IPS-11a (cell line): ENCODE data around the gene ATP23.

ENCODE experiments used
- H3K4me3 ChIP-seq: one replicate; pipeline ENCODE4 v1.5.1; 2013; ENCODE audit warnings: low read depth, low read length, control low read depth

The ATP23 gene, protein sequence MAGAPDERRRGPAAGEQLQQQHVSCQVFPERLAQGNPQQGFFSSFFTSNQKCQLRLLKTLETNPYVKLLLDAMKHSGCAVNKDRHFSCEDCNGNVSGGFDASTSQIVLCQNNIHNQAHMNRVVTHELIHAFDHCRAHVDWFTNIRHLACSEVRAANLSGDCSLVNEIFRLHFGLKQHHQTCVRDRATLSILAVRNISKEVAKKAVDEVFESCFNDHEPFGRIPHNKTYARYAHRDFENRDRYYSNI

DNA sequence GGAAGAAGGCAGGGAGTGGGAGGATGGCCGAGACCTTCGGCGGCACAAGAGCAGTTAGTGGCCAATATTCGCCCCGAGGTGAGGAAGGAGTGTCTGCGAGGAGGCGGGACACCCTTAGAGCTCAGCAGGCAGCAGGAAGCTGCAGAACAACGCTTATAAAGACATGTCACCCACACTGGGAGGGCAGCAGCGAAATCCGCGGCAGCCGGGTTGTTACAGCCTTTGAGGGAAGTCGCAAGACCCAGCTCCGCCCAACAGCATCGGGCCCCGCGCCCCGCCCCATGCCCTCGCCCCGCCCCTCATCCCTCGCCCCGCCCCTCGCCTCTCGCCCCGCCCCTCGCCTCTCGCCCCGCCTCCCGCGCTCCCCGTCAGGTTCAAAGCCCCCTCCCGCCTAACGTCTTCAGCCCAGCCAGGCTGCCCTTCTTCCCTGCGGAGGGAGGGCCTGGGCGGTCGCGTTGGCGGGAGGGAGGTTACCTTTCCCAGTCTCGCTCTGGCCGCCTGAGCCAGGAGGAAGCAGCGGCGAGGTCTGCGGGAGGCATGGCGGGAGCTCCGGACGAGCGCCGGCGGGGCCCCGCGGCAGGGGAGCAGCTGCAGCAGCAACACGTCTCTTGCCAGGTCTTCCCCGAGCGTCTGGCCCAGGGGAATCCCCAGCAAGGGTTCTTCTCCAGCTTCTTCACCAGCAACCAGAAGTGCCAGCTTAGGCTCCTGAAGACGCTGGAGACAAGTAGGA is at the start of gene ATP23:
Gene ATP23 (plus strand): TSS at position 403 of the 730 bp plus-strand sequence. CDS start 135 bp downstream, at position 538.
- peak within 1 kb of the TSS; percentile 88 for H3K4me3 ChIP-seq

DNA sequence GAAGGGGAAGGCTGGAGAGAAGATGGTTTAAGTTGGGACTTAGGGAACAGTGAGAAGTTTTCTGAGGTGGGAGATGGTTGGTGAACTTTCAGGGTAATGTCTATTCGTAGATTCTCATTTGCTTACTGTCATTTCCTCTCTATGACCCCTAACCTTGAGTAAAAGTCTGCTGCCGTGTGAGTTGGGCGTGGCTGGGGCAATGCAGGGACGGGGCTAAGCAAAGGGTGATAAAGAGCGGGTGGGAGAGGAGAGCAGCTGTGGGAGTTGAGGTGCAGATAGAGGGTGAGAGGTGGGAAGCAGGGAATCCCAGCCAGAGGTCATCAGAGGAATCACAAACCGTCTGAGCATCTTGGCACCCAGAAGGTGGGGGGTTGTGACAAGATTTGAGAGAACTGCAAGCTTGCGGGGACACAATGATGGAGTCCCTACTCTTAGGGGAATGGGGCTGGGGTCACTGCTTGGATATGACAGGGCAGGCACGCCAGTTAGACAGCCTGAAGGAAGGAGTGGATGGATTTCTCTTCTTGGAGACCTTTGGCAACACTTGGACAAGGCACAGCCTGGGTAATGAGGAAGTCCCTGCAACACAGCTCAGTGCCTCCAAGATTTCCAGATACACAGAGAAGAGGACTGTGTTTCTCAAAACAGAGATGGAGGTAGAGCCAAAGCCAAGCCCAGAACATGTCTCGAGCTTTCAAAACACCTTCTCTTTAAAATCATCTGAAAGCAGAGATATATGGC is 49.0 kb upstream of the ATP23 start:
- H3K4me3 ChIP-seq = no peak overlapping the region

DNA sequence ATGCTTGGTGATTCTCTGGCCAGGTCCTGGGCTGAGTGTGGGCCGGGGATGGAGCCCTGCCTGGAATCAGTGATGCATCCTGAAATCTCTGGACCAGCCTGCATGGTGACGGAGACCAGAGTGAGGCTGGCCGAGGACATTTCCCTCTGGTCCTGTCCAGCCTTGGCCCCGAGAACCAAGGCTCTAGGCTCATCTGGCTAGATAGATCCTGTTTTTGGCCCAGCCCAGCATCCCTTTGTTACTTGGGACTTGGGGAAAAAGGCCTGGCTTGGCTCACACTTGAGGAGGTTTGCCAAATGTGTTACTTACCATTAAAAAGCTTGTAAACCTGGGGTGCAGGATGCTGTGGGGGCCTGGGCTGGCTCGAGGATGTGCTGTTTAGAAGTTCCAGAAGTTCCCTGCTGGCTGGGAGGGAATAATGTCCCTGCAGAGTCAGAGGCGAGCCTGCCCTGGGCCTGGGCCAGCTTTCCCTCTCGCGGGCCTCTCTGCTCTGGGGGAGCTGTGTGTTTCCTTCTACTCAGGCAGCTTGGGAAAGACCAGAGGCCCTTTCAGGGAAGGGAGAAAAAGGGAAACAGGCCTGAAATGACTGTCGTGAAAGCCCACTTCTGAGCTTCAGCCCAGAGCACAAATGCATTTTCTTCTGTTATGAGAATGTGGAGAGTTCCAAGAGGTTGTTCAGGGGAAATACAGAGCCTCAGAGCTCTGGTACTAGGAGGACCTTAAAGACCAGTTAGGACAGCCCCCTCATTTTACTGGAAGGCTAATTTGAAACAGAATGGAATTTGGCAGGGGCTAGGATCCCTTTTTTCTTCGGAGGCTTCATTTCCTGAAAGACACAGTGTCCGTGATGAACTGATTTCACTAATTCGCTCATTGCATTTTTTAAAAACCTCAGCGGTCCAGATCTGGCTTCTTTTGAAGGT is 47.7 kb upstream of the ATP23 start:
- peak overlapping the region; percentile 0 for H3K4me3 ChIP-seq

DNA sequence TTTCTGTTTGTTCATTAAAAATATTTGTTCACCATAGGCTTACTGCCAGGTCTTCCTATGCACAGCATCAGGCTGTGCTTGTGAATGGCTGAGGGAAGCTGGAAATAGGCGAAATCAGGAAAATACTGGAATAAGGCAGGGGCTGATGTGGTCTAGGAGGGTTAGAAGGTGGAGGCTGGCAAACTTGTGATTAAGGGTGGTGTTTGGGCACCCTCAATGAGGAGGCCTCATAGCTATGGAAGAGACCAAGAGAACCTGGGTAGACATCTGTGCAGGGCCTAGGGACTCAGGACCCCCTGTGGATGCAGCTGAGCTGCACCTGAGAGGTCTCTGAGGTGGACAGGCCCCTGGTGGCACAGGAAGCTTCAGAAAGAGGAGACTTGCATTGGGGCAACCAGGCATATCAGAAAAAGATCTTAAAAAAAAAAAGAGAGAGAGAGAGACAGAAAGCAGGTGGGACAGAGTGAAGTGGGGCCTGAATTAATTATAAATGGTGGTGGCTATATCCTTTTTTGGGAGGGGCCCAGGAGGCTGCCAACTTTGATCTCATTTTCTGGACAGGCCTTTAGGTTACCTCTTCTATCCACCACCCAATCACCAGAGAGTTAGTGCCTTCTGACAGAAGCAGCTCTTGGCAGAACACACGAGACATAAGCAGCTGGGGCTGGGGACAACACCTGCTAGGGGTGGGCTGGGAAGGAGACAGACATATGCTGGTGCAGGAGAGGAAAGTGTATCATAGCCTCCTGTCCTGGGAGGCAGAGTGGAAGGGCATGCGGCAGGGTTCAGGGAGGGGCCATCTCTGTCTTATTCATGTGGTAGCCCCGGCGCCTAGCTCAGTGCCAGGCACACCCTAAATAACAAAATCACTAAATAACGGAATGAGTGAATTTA is 46.7 kb upstream of the ATP23 start:
- peak overlapping the region; percentile 0 for H3K4me3 ChIP-seq

DNA sequence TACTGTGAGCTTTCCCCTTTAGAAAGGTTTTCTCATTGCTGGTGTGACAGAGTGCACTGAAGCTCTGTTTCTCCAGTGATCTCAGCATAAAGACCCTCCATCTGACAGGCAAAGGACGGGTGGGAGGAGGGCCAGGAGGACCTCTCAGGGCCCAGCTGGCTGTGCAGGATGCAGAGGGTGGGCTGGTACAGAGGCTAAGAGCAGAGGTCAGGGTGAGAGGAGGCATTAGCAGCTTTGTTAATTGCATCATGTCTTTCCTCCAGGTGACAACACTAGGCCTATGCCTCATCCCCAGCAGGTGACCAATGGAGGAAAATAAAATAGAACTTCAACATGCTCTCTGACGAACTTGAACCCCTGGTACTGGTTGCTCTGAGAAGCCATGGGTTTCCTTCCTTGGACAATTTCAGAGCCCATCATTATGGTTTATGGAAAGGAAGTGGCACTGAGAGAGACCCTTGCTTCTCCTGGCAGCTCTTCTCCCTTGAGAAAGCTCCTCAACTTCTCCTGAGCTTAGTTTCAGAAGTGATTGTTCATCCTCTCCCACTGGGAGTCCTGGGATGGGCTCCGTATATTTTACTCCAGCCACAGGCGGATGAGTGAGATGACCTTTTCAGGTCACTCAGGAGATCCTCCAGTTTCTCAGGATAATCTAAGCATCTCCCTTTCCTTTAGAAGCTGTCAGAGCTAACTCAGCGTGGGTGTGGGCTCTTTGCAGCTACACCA is 45.8 kb upstream of the ATP23 start:
- H3K4me3 ChIP-seq = no peak overlapping the region

DNA sequence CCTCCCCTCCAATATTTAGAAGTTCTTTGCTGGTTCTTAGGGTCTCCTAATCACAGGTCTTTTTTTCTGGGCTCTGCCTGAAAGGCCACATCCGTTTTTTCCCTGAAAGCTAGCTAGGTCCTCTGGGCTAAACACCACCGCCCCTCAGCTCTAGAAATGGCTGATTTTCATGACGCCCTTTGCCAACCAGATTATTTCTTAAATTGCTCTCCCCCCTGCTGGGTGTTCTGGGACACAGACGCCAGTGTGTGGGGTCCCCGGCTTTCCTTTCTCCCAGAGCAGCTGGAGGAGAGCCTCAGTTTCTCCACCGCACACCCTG is 45.3 kb upstream of the ATP23 start:
- H3K4me3 ChIP-seq = peak overlapping the region; percentile 35

DNA sequence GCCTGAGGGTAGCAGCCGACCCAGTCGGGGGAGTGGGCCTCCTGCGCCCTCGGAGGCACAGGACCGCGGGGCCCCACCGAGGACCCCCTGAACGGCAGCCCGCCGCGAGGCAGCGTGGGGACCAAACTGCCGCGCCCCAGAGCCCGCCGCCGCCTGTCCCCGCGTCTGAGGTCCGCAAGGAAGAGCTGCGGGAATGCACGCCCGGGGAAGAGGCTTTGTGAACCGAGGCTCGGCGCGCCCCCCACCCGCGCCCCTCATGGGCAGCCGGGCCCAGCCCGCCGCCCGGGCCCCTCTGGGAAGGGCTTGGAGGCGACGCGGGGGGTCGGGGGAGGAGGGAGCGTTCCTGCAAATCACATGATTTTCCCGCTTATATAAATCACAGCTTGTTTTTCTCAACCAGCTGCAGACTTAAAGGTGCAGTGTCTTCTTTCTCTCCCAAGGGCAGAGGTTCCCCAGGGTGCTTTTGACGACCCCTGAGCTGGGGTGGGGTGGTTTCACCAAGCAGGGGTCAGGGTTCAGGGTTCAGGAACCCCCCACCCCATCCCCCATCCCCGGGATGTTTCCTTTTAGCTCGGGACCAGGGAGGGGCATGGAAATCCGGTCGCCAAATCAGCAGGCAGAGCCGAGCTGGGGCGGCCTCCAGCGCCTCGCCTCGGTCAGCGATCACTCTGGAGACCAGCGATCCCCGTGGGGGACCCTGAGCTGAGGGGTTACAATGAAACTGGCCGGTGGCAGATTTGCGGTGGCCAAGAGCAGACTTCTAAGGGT is 44.7 kb upstream of the ATP23 start:
- peak overlapping the region; percentile 35 for H3K4me3 ChIP-seq

DNA sequence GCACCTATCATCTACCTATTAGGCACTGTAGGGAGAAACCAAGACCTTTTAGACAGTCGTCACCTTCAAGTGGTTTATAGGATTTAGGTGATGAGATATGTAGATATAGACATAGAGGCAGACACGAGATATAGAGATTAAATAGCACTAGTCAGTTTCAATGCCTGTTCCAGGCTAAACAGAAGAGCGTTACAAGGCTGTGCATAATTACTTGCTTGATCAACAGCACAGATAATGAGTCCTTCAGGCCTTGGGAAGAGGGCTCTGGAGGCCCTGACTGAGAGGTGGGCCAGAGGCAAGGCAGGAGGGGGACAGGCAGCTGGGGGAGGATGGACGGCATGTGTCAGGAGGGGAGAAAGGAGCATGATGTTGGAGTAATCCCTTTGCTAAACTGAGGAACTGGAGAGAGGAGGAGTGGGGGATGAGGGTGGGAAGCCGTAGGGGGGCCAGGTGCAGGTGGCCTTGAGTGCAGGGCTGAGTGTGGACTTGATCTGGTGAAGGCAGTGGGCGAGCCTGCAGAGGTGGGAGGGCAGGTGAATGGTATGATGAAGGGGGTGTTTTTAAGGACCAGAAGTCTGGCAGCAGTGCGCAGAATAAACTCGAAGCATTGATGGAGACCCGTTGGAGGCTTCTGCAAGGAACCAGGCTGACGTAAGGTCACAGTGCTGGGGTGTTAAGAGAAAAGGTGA is 43.9 kb upstream of the ATP23 start:
- H3K4me3 ChIP-seq = no peak overlapping the region

DNA sequence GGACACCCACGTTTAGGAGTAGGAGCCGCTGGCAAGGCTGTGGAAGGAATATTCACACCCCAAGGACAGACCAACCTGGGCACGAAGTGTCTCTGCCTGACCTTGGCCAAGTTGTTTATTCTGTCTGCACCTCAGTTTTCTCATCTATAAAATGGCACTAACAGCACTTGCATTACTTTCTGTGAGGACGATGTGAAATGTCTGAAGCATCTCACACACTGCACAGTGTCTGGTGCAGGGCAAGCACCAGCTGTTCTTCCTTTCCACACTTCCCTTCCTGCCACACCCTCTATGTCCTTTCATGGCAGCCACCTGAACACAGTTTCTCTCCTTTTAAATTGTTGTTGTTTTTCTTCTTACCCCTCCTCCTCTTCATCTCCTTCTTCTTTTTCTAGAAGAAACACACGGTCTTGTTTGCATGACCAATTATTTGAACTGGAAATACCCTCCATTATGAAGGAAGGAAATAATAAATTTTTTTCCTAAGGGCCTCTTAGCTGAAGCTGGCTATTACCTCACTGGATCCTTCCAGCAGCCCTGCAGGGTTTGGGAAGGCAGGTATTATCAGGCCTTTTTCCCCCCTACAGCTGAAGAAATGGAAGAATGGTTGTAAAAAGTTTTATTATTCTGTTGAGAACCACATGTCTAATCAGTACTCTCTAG is 42.9 kb upstream of the ATP23 start:
- no peak overlapping the region for H3K4me3 ChIP-seq

DNA sequence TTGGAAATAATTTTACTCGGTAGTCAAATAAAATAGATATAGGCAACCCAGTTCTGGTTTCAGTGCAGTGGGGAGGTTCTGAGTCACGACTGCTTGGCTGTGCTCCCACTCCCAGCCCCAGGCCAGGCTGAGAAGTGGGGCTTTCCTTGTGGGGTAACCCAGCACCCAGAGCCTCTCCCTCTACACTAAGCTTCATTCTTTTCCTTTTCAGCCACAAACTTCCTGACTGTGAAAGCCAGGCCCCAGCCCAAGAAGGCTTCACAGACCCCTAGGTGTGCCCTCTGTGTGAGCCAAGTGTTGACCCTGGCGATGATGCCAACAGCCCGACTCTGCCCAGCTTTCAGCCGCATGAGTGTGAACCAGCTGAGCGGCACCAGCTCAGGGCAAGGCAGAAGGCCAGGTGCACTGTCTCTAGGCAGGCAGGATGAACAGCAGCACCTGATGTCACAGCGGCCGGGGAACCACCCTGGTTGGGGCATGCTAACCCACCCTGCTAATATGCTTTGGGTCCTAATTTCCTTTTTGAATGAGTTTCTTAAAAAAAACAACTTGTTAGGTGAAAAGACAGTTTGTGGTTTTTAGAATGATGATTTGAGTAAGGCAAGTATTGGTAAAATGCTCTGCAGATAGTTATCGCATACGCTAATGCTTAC is 42.2 kb upstream of the ATP23 start:
- H3K4me3 ChIP-seq = no peak overlapping the region

DNA sequence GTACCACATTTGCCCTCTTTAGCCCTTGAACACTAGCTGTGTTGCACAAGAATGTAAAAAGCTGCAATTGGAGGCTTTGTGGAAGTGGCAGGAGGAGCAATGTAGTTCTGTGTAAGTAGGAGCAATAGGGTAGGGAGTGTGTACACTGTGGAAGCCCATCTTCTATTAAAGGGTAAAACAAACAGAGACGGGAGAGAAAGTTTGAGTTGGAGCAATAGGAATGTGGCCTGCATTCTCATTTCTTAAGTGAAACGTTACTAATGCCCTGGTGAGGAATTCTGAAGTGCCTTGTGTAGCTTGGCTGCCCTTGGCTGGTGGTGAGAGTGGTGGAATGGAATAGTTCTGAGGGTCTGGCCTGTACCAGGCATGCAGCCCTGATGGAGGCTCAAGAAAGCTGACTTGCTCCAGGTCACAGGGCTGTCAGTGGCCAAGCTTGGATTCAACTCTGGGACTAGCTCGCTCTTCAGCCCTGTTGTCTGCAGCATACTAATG is 38.8 kb upstream of the ATP23 start:
- no peak overlapping the region for H3K4me3 ChIP-seq

DNA sequence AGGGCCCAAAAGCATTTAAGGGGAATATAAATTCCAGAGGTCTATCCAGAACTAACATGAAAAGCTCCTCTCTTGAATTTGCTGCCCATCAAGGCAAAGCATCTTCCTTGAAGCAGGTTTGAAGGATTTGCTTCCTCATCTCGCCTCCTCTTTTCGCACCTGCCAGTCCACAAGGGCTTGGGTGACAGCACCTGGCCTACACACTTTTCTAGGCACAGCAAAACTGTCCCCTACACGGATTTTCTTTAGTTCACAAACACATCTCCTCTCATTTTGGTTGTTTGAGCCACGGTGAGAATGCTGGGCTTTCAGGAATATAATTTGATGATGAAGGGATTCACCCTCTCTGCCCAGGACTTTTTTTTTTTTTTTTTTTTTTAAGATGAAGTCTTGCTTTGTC is 36.9 kb upstream of the ATP23 start:
- no peak overlapping the region for H3K4me3 ChIP-seq

DNA sequence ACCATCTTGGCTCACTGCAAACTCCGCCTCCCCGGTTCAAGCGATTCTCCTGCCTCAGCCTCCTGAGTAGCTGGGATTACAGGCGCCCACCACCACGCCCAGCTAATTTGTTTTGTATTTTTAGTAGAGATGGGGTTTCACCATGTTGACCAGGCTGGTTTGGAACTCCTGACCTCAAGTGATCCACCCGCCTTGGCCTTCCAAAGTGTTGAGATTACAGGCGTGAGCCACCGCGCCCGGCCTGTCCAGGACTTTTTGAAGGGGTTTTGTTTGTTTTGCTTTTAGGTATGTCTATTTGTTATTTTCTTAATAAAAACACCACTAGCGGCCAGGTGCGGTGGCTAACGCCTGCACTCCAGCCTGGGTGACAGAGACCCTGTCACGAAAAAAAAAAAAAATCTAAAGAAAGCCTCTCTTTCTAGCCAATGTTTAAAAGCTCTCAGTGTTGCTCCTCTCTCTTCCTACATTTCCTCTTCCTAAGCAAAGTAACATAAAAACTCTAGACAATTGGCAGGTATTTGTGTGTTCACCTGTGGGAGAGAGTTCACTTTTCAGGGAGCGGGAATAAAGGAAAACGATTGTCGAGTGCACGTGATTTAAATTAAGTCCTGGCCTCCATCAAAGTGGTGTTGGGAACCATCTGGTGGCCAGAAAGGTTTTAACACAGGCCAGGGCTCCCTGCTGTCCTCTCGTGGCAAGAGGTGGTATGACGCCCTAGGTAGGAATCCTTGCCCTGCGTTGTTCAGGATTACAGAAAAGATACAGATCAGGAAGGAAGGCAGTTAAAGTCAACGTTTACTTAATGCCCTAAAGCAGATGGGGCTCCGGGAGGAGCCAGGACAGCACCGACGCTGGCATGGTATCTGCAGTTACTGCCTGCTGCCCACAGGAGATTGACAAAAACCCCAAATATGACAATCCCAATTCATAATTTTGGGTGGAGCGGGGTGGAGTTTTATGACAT is 36.2 kb upstream of the ATP23 start:
- H3K4me3 ChIP-seq = no peak overlapping the region

DNA sequence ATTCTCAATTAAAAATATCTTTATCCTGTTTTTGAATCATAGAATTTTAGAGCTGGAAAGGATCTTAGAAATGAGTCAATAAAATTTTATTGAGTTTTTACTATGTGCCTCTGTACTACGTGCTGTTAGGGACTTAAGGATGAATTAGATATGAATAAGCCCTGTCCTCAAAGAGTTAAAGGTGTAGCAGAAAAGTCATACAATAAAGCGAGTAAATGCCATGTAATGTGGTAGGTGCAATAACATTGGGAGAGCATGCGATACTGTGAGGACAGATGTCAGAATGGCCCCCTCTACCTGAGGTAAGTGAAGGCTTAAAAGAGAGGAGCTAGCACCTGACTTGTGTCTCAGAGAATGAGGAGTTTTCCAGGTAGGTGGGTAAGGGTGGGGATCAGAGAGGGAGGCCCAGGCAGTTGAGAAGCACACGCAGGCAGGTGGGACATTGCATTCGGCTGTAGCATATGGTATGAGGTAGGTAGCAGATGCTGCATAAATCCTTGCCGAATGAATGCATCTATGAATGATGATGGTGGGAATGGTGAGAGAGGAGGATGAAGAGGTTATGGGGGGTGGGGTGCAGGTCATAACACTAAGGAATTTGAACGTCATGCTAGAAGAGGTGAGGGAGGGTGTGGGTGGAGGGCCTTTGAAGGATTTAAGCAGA is 35.4 kb upstream of the ATP23 start:
- no peak overlapping the region for H3K4me3 ChIP-seq

DNA sequence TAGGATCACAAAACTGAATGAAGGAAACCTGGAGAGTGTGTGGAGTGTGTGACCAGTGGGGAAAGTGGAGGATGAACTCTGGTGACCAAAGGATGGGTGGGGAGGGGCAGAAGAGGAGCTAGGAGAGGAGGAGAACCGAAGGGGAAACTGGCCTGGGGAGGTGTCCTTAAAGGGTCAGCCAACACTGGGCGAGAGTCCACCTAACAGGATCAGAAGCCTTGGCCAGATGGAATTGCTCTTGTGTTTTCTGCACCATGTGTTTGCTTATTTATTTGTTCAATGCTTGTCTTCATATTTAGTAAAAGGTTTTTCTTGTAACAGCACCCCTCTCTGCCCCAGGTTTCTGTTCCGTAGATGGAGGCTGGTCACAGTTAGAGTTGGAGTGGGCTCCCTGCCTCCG is 34.5 kb upstream of the ATP23 start:
- H3K4me3 ChIP-seq = no peak overlapping the region
